Neural cell (in vitro differentiated cells): ENCODE results near the gene AMD1. TPM values are rescaled to one million over a fixed set of nuclear protein-coding genes. Genes with fewer than 3 reads are reported as not detected.

ENCODE experiments used
- H2AFZ ChIP-seq: fragments of 200-600, 300-800 bp; sonication (generic), shearing (Covaris generic); 2 replicates; pipeline ENCODE4 v1.6.0; 2014; ENCODE audit warnings: low read depth, mild to moderate bottlenecking, antibody characterized with exemption, low read length, moderate library complexity
- H3F3A ChIP-seq: fragments of 200-600 bp; shearing (Covaris generic); 2 replicates; pipeline ENCODE4 v1.6.1; 2016; ENCODE audit warnings: mild to moderate bottlenecking, moderate library complexity, mixed read lengths, antibody characterized with exemption, low read length; ENCODE audit not compliant: insufficient read depth, poor library complexity, severe bottlenecking
- H3K27ac ChIP-seq: fragments of 200-600, 300-800 bp; sonication (generic), shearing (Covaris generic); 2 replicates; pipeline ENCODE4 v1.5.1; 2014; ENCODE audit warnings: mild to moderate bottlenecking, low read length, moderate library complexity
- H3K27me3 ChIP-seq: fragments of 300-800, 200-600 bp; sonication (generic), shearing (Covaris generic); 2 replicates; pipeline ENCODE4 v1.6.0; 2014; ENCODE audit warnings: mild to moderate bottlenecking, low read depth, low read length, moderate library complexity; ENCODE audit not compliant: insufficient read depth
- H3K36me3 ChIP-seq: fragments of 300-800, 200-600 bp; sonication (generic), shearing (Covaris generic); 2 replicates; pipeline ENCODE4 v1.5.1; 2014; ENCODE audit warnings: mild to moderate bottlenecking, antibody characterized with exemption, low read length, moderate library complexity; ENCODE audit not compliant: insufficient read depth
- H3K4me2 ChIP-seq: fragments of 300-800, 200-600 bp; sonication (generic), shearing (Covaris generic); 2 replicates; pipeline ENCODE4 v1.6.0; 2014; ENCODE audit warnings: mild to moderate bottlenecking, low read length
- H3K4me3 ChIP-seq: fragments of 300-800, 200-600 bp; sonication (generic), shearing (Covaris generic); 2 replicates; pipeline ENCODE4 v1.5.1; 2014; ENCODE audit warnings: mild to moderate bottlenecking, low read length, moderate library complexity
- H3K79me2 ChIP-seq: fragments of 200-600 bp; shearing (Covaris generic); replicated peaks from 2 replicates; pipeline ENCODE4 v1.6.0; 2014; ENCODE audit warnings: mild to moderate bottlenecking, low read length, moderate library complexity; ENCODE audit not compliant: insufficient read depth
- H3K9ac ChIP-seq: fragments of 300-800, 200-600 bp; sonication (generic), shearing (Covaris generic); 2 replicates; pipeline ENCODE4 v1.6.1; 2016; ENCODE audit warnings: mild to moderate bottlenecking, low read length, mixed read lengths
- H3K9me2 ChIP-seq: fragments of 200-600 bp; shearing (Covaris generic); 2 replicates; pipeline ENCODE4 v1.6.1; 2016; ENCODE audit warnings: mild to moderate bottlenecking, low read length, mixed read lengths; ENCODE audit not compliant: insufficient read depth
- H3K9me3 ChIP-seq: fragments of 200-600, 300-800 bp; sonication (generic), shearing (Covaris generic); 2 replicates; pipeline ENCODE4 v1.6.1; 2016; ENCODE audit warnings: mild to moderate bottlenecking, mixed run types, low read length, moderate library complexity, mixed read lengths
- H4K20me1 ChIP-seq: fragments of 200-600 bp; shearing (Covaris generic); 2 replicates; pipeline ENCODE4 v1.6.1; 2016; ENCODE audit warnings: mild to moderate bottlenecking, mixed run types; ENCODE audit not compliant: insufficient read depth
- EP300 ChIP-seq: fragments of 450-650 bp; conservative IDR thresholded peaks from 2 replicates; pipeline ENCODE4 v1.6.1; 2014; ENCODE audit warnings: antibody characterized with exemption, mild to moderate bottlenecking, moderate library complexity; ENCODE audit not compliant: poor library complexity, severe bottlenecking
- EZH2 ChIP-seq: fragments of 200-600, 300-800 bp; shearing (Covaris generic), sonication (generic); IDR thresholded peaks from 2 replicates; pipeline ENCODE4 v1.6.1; 2014; ENCODE audit warnings: antibody characterized with exemption, low read length, borderline replicate concordance, mild to moderate bottlenecking; ENCODE audit not compliant: insufficient read depth, poor library complexity, severe bottlenecking
- MXI1 ChIP-seq: fragments of 450-650 bp; conservative IDR thresholded peaks from 2 replicates; pipeline ENCODE4 v1.6.1; 2014; ENCODE audit warnings: antibody characterized with exemption, mild to moderate bottlenecking; ENCODE audit not compliant: poor library complexity, severe bottlenecking
- POLR2AphosphoS5 ChIP-seq: IDR thresholded peaks from 2 replicates; pipeline ENCODE4 v1.6.1; 2012
- RAD21 ChIP-seq: fragments of 450-650 bp; conservative IDR thresholded peaks from 2 replicates; pipeline ENCODE4 v1.6.1; 2014; ENCODE audit warnings: antibody characterized with exemption, mild to moderate bottlenecking, moderate library complexity
- SMC3 ChIP-seq: fragments of 450-650 bp; conservative IDR thresholded peaks from 2 replicates; pipeline ENCODE4 v1.6.1; 2014; ENCODE audit warnings: antibody characterized with exemption, mild to moderate bottlenecking, moderate library complexity; ENCODE audit not compliant: poor library complexity
- TAF1 ChIP-seq: IDR thresholded peaks from 2 replicates; pipeline ENCODE4 v1.6.1; 2012; ENCODE audit warnings: low read depth
- polyA minus RNA-seq: library from RNA; depleted of rRNA, polyadenylated mRNA; stranded (reverse); fragments of >200 nt; gene quantifications from 2 replicates; pipeline ENCODE4 v1.2.3, GENCODE V29; 2014
- polyA plus RNA-seq: library from polyadenylated mRNA; depleted of rRNA; stranded (reverse); fragments of >200 nt; gene quantifications from 2 replicates; pipeline ENCODE4 v1.2.3, GENCODE V29; 2014
- TF ChIP-seq, protein P1 (sequence below): fragments of 450-650 bp; IDR thresholded peaks from 2 replicates; pipeline ENCODE4 v1.5.1; 2014; ENCODE audit warnings: antibody characterized with exemption, mild to moderate bottlenecking, moderate library complexity; ENCODE audit not compliant: poor library complexity, severe bottlenecking
- TF ChIP-seq, protein P2 (sequence below): IDR thresholded peaks from 2 replicates; pipeline ENCODE4 v1.6.1; 2012; ENCODE audit warnings: borderline replicate concordance

Gene AMD1
- 77.6 and 86.5 TPM in 2 replicates for polyA plus RNA-seq
- 86.9 and 87.2 TPM in 2 replicates for polyA minus RNA-seq

DNA sequence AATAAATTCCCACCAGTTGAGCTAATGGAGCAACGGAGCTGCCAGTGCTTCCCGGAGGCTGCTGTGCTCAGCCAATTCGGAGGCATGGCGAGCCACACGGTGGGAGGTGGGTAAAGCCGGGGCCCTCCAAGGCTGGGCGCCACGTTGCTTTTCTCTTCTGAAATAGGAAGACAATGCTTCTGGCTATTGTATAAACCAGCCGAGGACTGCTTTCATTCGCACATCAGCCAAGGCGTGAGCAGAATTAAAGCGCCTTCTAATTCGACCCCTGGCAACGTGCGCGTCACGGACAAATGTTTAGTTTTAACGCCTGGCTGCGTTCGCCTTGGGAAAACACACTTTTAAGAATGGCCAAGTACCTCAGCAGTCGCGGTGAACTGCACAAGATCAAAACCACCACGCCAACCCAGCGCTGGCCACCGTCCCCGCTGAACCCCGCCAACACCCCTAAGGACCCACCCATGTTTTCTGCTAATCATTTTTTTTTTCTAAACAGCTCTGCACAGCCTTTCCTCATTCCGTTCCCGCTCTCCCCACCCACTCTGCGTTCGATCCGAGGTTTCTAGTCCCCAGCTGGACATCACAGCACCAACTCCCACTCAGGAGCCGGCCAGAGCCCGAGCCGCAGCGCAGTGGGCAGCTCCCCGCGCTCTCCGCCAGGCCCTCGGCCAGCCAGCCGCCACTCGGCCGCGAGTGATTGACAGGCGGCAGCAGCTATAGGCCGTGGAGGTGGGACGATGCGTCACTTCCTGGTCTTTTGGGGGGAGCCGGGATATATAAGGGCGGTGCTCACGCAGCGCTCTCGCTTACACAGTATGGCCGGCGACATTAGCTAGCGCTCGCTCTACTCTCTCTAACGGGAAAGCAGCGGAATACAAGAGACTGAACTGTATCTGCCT is at the start of gene AMD1:
Gene AMD1 (plus strand): TSS at position 805 of the 899 bp plus-strand sequence. CDS start 321 bp downstream, outside the sequence.
- TF ChIP-seq EP300 (peak; percentile 57), TAF1 (peak; percentile 98), MXI1 (peak; percentile 82), RAD21 (no peak), EZH2 (no peak), POLR2AphosphoS5 (peak; percentile 99), SMC3 (peak; percentile 43)
- TF ChIP-seq, protein P1, sequence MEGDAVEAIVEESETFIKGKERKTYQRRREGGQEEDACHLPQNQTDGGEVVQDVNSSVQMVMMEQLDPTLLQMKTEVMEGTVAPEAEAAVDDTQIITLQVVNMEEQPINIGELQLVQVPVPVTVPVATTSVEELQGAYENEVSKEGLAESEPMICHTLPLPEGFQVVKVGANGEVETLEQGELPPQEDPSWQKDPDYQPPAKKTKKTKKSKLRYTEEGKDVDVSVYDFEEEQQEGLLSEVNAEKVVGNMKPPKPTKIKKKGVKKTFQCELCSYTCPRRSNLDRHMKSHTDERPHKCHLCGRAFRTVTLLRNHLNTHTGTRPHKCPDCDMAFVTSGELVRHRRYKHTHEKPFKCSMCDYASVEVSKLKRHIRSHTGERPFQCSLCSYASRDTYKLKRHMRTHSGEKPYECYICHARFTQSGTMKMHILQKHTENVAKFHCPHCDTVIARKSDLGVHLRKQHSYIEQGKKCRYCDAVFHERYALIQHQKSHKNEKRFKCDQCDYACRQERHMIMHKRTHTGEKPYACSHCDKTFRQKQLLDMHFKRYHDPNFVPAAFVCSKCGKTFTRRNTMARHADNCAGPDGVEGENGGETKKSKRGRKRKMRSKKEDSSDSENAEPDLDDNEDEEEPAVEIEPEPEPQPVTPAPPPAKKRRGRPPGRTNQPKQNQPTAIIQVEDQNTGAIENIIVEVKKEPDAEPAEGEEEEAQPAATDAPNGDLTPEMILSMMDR = no peak
- TF ChIP-seq, protein P2, sequence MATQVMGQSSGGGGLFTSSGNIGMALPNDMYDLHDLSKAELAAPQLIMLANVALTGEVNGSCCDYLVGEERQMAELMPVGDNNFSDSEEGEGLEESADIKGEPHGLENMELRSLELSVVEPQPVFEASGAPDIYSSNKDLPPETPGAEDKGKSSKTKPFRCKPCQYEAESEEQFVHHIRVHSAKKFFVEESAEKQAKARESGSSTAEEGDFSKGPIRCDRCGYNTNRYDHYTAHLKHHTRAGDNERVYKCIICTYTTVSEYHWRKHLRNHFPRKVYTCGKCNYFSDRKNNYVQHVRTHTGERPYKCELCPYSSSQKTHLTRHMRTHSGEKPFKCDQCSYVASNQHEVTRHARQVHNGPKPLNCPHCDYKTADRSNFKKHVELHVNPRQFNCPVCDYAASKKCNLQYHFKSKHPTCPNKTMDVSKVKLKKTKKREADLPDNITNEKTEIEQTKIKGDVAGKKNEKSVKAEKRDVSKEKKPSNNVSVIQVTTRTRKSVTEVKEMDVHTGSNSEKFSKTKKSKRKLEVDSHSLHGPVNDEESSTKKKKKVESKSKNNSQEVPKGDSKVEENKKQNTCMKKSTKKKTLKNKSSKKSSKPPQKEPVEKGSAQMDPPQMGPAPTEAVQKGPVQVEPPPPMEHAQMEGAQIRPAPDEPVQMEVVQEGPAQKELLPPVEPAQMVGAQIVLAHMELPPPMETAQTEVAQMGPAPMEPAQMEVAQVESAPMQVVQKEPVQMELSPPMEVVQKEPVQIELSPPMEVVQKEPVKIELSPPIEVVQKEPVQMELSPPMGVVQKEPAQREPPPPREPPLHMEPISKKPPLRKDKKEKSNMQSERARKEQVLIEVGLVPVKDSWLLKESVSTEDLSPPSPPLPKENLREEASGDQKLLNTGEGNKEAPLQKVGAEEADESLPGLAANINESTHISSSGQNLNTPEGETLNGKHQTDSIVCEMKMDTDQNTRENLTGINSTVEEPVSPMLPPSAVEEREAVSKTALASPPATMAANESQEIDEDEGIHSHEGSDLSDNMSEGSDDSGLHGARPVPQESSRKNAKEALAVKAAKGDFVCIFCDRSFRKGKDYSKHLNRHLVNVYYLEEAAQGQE = peak; percentile 94
- Histone ChIP-seq H4K20me1 (no peaks in the 10 kb centered on the region), H3K79me2 (peaks cover 28% of the 10 kb centered on the region), H2AFZ (peak within 1 kb of the TSS; percentile 89), H3K36me3 (no peaks in the 10 kb centered on the region), H3K4me2 (peak within 1 kb of the TSS; percentile 63), H3K9me2 (no peaks in the 10 kb centered on the region), H3K27me3 (no peaks in the 10 kb centered on the region), H3F3A (peaks cover 6% of the 10 kb centered on the region), H3K4me3 (peak within 1 kb of the TSS; percentile 89), H3K27ac (peak within 1 kb of the TSS; percentile 95), H3K9ac (peak within 1 kb of the TSS; percentile 85), H3K9me3 (no peaks in the 10 kb centered on the region)

DNA sequence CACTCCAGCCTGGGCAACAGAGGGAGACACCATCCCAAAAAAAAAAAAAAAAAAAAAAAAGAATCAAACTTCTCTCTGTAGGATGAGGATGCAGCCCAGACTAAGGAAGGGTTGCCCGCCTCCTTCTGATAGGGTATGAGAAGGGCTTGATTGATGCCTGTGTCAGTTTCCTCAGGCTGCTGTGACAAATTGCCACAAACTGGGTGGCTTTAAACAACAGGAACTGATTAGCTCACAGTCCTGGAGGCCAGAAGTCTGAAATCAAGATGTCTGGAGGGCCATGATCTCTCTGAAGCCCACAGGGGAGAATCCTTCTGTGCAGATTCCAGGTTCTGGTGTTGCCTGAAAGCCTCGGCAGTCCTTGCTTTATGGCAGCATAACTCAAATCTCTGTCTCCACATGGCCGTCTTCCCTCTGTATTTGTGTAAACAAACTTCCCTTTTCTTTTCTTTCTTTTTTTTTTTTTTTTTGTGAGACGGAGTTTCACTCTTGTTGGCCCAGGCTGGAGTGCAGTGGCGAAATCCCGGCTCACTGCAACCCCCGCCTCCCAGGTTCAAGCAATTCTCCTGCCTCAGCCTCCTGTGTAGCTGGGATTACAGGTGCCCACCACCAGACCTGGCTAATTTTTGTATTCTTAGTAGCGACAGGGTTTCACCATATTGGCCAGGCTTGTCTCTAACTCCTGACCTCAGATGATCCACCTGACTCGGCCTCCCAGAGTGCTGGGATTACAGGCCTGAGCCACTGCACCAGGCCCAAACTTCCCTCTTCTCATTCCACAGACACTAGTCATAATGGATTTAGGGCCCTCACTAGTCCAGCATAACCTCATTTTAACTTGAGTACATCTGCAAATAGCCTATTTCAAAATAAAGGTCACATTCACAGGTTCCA is 48.1 kb upstream of the AMD1 start:
- no peaks in the 10 kb centered on the region for H3K9me2 ChIP-seq
- no peaks in the 10 kb centered on the region for H3K36me3 ChIP-seq
- H3F3A ChIP-seq = no peaks in the 10 kb centered on the region
- H3K9ac ChIP-seq = no peak overlapping the region
- H3K27me3 ChIP-seq = no peaks in the 10 kb centered on the region
- no peaks in the 10 kb centered on the region for H4K20me1 ChIP-seq
- H3K27ac ChIP-seq = no peak overlapping the region
- H3K4me3 ChIP-seq = no peak overlapping the region
- no peaks in the 10 kb centered on the region for H3K79me2 ChIP-seq
- H3K4me2 ChIP-seq = no peak overlapping the region
- H2AFZ ChIP-seq = no peak overlapping the region
- H3K9me3 ChIP-seq = no peaks in the 10 kb centered on the region
- TF ChIP-seq, protein P2 = no peak
- TF ChIP-seq MXI1 (no peak), TAF1 (no peak), SMC3 (no peak), EZH2 (no peak), RAD21 (no peak), POLR2AphosphoS5 (no peak), EP300 (no peak)
- TF ChIP-seq, protein P1 = no peak
